DLD1 (cell line): ENCODE measurements around the gene MYADML2.
"Not testable (repeated sequence)": the region's sequence is repeated elsewhere in the genome, so short reads cannot be mapped to it uniquely, and the experiment has no call there.

Experiments used
- in situ Hi-C: cut with HindIII; loops from 2 replicates; pipeline ENCODE4 v1.10.0; 2017; ENCODE audit warnings: low sequenced_read_pairs

The MYADML2 gene

GRCh38 chr17:81926451-81927151, 20.4 kb downstream of the MYADML2 start:
- in situ Hi-C loops = no loop called here

- in situ Hi-C loops = no loop called here
These were observed 21.1 kb downstream of the MYADML2 start for GRCh38 chr17:81925860-81926450.

- in situ Hi-C loops = no loop called here
These were observed 22.2 kb downstream of the MYADML2 start for GRCh38 chr17:81924557-81925532.

GRCh38 chr17:81923302-81924260, 23.5 kb downstream of the MYADML2 start:
- in situ Hi-C loops = no loop called here

- in situ Hi-C loops = no loop called here
These were observed 24.3 kb downstream of the MYADML2 start for GRCh38 chr17:81922566-81923301.

GRCh38 chr17:81921996-81922565, 25.0 kb downstream of the MYADML2 start:
- in situ Hi-C loops = no loop called here

- in situ Hi-C loops = no loop called here
These were observed 25.5 kb downstream of the MYADML2 start for GRCh38 chr17:81921537-81921862.

GRCh38 chr17:81920612-81921536, 26.2 kb downstream of the MYADML2 start:
- in situ Hi-C loops = no loop called here

GRCh38 chr17:81918832-81919545, 28.0 kb downstream of the MYADML2 start:
- in situ Hi-C loops = no loop called here

GRCh38 chr17:81918333-81918669, 28.7 kb downstream of the MYADML2 start:
- in situ Hi-C loops = not testable (repeated sequence)

GRCh38 chr17:81917565-81918332, 29.3 kb downstream of the MYADML2 start, which contains the start of gene SIRT7:
TSS of gene SIRT7 (minus strand) at chr17:81918176. CDS start at chr17:81918131, 45 bp downstream.
- in situ Hi-C loops = no loop called here

- in situ Hi-C loops = no loop called here
These were observed 30.6 kb downstream of the MYADML2 start for GRCh38 chr17:81916234-81917001.

GRCh38 chr17:81915331-81915730, 31.7 kb downstream of the MYADML2 start:
- in situ Hi-C loops = no loop called here

GRCh38 chr17:81914103-81914850, 32.8 kb downstream of the MYADML2 start:
- in situ Hi-C loops = no loop called here

- in situ Hi-C loops = no loop called here
These were observed 33.5 kb downstream of the MYADML2 start for GRCh38 chr17:81913394-81914102.
